PFSK-1 (cell line): ENCODE measurements around the gene ALDH4A1.

Source experiments
- FOXP2 ChIP-seq: optimal IDR thresholded peaks from 2 replicates; pipeline ENCODE3; 2011; ENCODE audit warnings: borderline replicate concordance, control low read depth, inconsistent platforms; ENCODE audit not compliant: insufficient read depth; ENCODE audit errors: extremely low read length, extremely low read depth
- POLR2AphosphoS5 ChIP-seq: IDR thresholded peaks from 2 replicates; pipeline ENCODE4 v1.6.1; 2012; ENCODE audit warnings: low read depth, mild to moderate bottlenecking, control low read depth, low read length, moderate library complexity
- SIN3A ChIP-seq: IDR thresholded peaks from 2 replicates; pipeline ENCODE4 v1.6.1; 2012; ENCODE audit warnings: mild to moderate bottlenecking, low read length, moderate library complexity, borderline replicate concordance; ENCODE audit not compliant: insufficient read depth
- TAF1 ChIP-seq: IDR thresholded peaks from 2 replicates; pipeline ENCODE4 v1.6.1; 2012; ENCODE audit warnings: low read length, control low read depth, borderline replicate concordance; ENCODE audit not compliant: insufficient read depth
- TF ChIP-seq, protein P1 (sequence below), 2 experiments: IDR thresholded peaks; 2 replicates each; pipeline versions ENCODE4 v1.6.1 to v1.8.0; 2011 to 2012; ENCODE audit warnings: low read depth in 2 of 2, low read length in 2 of 2, control low read depth in 1 of 2, inconsistent platforms in 1 of 2, mild to moderate bottlenecking in 1 of 2, moderate library complexity in 1 of 2; ENCODE audit not compliant: insufficient read depth in 1 of 2

ALDH4A1 gene

GRCh38 chr1:18922848-18923755 lies 20.7 kb upstream of the ALDH4A1 start:
- no peak for TF ChIP-seq TAF1
- no peak for TF ChIP-seq POLR2AphosphoS5

DNA sequence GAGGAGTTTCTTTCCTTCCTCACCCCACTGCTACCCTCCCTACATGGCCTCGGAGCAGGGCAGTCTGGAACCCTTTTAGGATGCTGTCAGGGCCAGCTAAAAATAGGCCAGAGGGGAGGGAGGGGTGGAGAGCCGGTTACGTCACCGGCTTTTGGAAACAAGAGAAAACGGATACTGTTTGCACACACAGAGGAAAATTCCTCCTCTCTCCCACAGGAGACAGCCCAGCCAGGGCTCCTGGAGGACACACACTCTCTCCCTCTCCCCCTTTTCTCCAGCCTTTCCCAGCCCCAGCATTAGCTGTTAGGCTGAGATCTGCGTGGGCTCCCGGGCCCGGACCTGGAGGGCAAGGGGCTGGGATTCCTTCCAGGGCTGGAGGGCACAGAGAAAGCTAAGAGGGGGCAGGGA lies 20.0 kb upstream of the ALDH4A1 start:
- TF ChIP-seq FOXP2 (no peak), SIN3A (no peak), POLR2AphosphoS5 (no peak), TAF1 (no peak)
- TF ChIP-seq, protein P1, sequence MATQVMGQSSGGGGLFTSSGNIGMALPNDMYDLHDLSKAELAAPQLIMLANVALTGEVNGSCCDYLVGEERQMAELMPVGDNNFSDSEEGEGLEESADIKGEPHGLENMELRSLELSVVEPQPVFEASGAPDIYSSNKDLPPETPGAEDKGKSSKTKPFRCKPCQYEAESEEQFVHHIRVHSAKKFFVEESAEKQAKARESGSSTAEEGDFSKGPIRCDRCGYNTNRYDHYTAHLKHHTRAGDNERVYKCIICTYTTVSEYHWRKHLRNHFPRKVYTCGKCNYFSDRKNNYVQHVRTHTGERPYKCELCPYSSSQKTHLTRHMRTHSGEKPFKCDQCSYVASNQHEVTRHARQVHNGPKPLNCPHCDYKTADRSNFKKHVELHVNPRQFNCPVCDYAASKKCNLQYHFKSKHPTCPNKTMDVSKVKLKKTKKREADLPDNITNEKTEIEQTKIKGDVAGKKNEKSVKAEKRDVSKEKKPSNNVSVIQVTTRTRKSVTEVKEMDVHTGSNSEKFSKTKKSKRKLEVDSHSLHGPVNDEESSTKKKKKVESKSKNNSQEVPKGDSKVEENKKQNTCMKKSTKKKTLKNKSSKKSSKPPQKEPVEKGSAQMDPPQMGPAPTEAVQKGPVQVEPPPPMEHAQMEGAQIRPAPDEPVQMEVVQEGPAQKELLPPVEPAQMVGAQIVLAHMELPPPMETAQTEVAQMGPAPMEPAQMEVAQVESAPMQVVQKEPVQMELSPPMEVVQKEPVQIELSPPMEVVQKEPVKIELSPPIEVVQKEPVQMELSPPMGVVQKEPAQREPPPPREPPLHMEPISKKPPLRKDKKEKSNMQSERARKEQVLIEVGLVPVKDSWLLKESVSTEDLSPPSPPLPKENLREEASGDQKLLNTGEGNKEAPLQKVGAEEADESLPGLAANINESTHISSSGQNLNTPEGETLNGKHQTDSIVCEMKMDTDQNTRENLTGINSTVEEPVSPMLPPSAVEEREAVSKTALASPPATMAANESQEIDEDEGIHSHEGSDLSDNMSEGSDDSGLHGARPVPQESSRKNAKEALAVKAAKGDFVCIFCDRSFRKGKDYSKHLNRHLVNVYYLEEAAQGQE (IDR thresholded peaks at IDR 0.05; ENCODE audit: insufficient read depth in 1 of 2, low read depth in 2 of 2, low read length in 2 of 2) = no peak

DNA sequence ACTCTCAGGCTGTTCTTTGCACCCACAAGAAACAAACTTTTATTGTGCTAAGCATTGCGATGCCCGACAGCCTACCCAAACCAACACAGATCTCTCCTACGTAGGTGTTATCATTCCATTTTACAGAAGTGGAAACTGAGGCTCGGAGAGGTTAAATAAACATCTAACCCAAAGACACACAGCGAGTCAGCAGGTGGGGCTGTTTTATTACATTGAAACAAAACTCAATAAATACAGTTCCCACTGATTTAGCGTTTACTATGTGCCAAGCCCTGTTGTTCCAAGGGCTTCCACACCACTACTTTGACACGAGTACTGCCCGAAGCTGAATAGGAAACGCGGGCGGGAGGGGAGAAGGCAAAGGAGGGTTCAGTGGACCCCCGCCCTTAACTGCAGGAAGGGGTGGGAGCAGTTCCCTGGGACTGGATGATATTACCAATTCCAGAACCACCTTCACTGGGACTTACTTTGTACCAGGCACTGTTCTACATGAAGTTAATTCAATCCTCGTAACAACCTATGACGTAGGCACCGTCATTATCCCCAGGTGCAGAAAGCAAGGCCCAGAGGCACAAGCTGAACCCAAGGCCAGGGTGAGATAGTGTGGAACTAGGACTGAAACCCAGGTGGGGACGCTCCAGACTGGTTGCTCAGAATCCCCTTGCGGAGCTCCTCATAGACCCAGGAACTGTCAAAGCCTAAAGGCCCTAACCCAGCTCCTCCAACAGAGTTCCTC lies 19.3 kb upstream of the ALDH4A1 start:
- TF ChIP-seq SIN3A = no peak
- TF ChIP-seq TAF1 = no peak
- TF ChIP-seq, protein P1 (IDR thresholded peaks at IDR 0.05; ENCODE audit: insufficient read depth in 1 of 2, low read depth in 2 of 2, low read length in 2 of 2) = no peak
- TF ChIP-seq POLR2AphosphoS5 = no peak
- TF ChIP-seq FOXP2 = no peak

- no peak for TF ChIP-seq POLR2AphosphoS5
- TF ChIP-seq, protein P1 (IDR thresholded peaks at IDR 0.05; ENCODE audit: insufficient read depth in 1 of 2, low read depth in 2 of 2, low read length in 2 of 2) = no peak
- no peak for TF ChIP-seq FOXP2
- TF ChIP-seq TAF1 = no peak
- TF ChIP-seq SIN3A = no peak
Observed at GRCh38 chr1:18920931-18921330, 18.6 kb upstream of the ALDH4A1 start.

GRCh38 chr1:18919956-18920355 lies 17.6 kb upstream of the ALDH4A1 start:
- TF ChIP-seq TAF1 (no peak), POLR2AphosphoS5 (no peak), FOXP2 (no peak), SIN3A (no peak)
- TF ChIP-seq, protein P1 (IDR thresholded peaks at IDR 0.05; ENCODE audit: insufficient read depth in 1 of 2, low read depth in 2 of 2, low read length in 2 of 2) = no peak
